Body of pancreas (tissue), 4 donors: ENCODE measurements around the gene BBX. TPM values are rescaled to one million over a fixed set of nuclear protein-coding genes. Genes with fewer than 3 reads are reported as not detected.

Experiments
- ATAC-seq: fragments of 150-250 bp; one replicate; pipeline ENCODE4 v1.9.1; 2016
- DNase-seq, 4 donors: peaks; one replicate each; pipeline ENCODE4 v3.0.0-alpha.2; 2019
- H3K27ac ChIP-seq, 4 donors: fragments of 200-600 bp; sonication (generic); 1 replicate in 3 of 4; 2 replicates in 1 of 4; pipeline versions ENCODE4 v1.5.1 to v1.6.1; 2016 to 2019; ENCODE audit warnings: mild to moderate bottlenecking in 1 of 4, mixed read lengths in 1 of 4, moderate library complexity in 1 of 4
- H3K27me3 ChIP-seq, 2 donors: fragments of 200-600 bp; sonication (generic); one replicate each; pipeline ENCODE4 v1.6.0; 2016; ENCODE audit warnings: mild to moderate bottlenecking in 1 of 2
- H3K36me3 ChIP-seq, 2 donors: fragments of 200-600 bp; sonication (generic); replicated peaks in 1 of 2; 2 replicates each; pipeline ENCODE4 v1.5.1; 2016; ENCODE audit warnings: low read depth in 2 of 2; ENCODE audit not compliant: insufficient read depth in 1 of 2
- H3K4me1 ChIP-seq: fragments of 200-600 bp; sonication (generic); one replicate; pipeline ENCODE4 v1.6.0; 2016
- H3K4me3 ChIP-seq, 2 donors: fragments of 200-600 bp; sonication (generic); 1 replicate in 1 of 2; 2 replicates in 1 of 2; pipeline ENCODE4 v1.5.1; 2016 to 2019
- H3K9me3 ChIP-seq, 3 donors: fragments of 200-600 bp; sonication (generic); 1 replicate in 2 of 3; 2 replicates in 1 of 3; pipeline ENCODE4 v1.5.1; 2016
- CTCF ChIP-seq, 7 experiments: fragments of 450-650 bp in 4 of 7; fragments of 200-600 bp in 3 of 7; sonication (generic) in 3 of 7; IDR thresholded peaks; one replicate each; pipeline ENCODE4 v1.5.1; 2016 to 2019; ENCODE audit warnings: antibody characterized with exemption in 7 of 7
- POLR2A ChIP-seq, 3 donors: fragments of 450-650 bp; IDR thresholded peaks; one replicate each; pipeline ENCODE4 v1.6.1; 2016; ENCODE audit warnings: antibody characterized with exemption in 3 of 3, mild to moderate bottlenecking in 2 of 3
- WGBS, 2 donors: methylation state at CpG; one replicate each; pipeline ENCODE4 v1.1.5; 2017; 5-methylcytosine and 5-hydroxymethylcytosine counted together
- intact Hi-C: fragments of 100-400 bp; cut with DNase I; formaldehyde crosslinking; loops from one replicate; pipeline ENCODE4 v1.15.1; 2023
- total RNA-seq, 2 donors: library from RNA; depleted of rRNA; stranded (reverse); fragments of >200 nt; gene quantifications; one replicate each; pipeline ENCODE4 v1.1.0, GENCODE V29; 2016

The BBX gene
- 10 to 100 TPM; 17.5 to 28.8 TPM for total RNA-seq

- peak within 1 kb of the TSS; percentile 89 to 97 (median 95) for H3K27ac ChIP-seq
- peak in 1 of 7 experiments; percentile 6 for TF ChIP-seq CTCF (IDR thresholded peaks at IDR 0.05)
- peak; percentile 67 to 81 (median 81) for TF ChIP-seq POLR2A (IDR thresholded peaks at IDR 0.05)
- no peaks in the 10 kb centered on the region for H3K9me3 ChIP-seq
- peak within 1 kb of the TSS; percentile 85 to 93 for H3K4me3 ChIP-seq
- peak; percentile 93 for ATAC-seq
- 0% methylated on average over 24 to 25 of the region's 42 CpGs for WGBS, 2 donors
- DNase-seq, result peak; percentile 91 to 96 (median 95)
- H3K27me3 ChIP-seq, result no peaks in the 10 kb centered on the region
- intact Hi-C loops, result no loop called here
- H3K36me3 ChIP-seq, result no peaks in the 10 kb centered on the region
- peaks cover 11% of the 10 kb centered on the region for H3K4me1 ChIP-seq
Observed at GRCh38 chr3:107522510-107523288, at the start of gene BBX. TSS of gene BBX (plus strand) at chr3:107522962. CDS start at chr3:107710461, 187,499 bp downstream.

DNA sequence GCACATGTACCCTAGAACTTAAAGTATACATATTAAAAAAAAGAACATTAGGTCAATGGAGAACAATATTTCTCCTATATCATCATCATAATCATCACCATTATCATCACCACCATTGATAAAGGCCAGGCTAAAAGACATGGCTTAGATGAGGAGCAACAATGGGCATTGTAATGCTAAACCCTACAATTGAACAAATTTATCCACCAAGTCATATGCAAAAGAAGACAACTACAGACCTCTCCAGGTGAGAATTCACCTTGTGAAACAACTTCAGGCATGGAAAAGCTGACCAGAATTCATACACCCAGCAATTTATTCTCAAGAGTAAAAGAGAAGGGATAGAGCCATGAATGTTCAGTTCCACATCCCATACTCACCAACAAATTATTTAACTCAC is 46.3 kb upstream of the BBX start:
- no peak overlapping the region for H3K4me3 ChIP-seq
- no peak for TF ChIP-seq POLR2A (IDR thresholded peaks at IDR 0.05)
- no peak for TF ChIP-seq CTCF (IDR thresholded peaks at IDR 0.05)
- DNase-seq (no peak), ATAC-seq (no peak)
- no peak overlapping the region for H3K27ac ChIP-seq
- H3K27me3 ChIP-seq, result no peaks in the 10 kb centered on the region
- H3K9me3 ChIP-seq, result no peaks in the 10 kb centered on the region
- intact Hi-C loops, result no loop called here
- H3K36me3 ChIP-seq, result no peaks in the 10 kb centered on the region
- no peaks in the 10 kb centered on the region for H3K4me1 ChIP-seq

- Histone ChIP-seq H3K27ac (no peak overlapping the region), H3K36me3 (no peaks in the 10 kb centered on the region), H3K9me3 (no peaks in the 10 kb centered on the region), H3K27me3 (no peaks in the 10 kb centered on the region), H3K4me3 (no peak overlapping the region), H3K4me1 (no peaks in the 10 kb centered on the region)
- DNase-seq (no peak), ATAC-seq (no peak)
- 92 to 96% methylated on average over 2 of the region's 2 CpGs for WGBS, 2 donors
- intact Hi-C loops, result no loop called here
- TF ChIP-seq CTCF (IDR thresholded peaks at IDR 0.05) (no peak), POLR2A (IDR thresholded peaks at IDR 0.05) (no peak)
Observed at GRCh38 chr3:107487490-107487889, 35.3 kb upstream of the BBX start.

DNA sequence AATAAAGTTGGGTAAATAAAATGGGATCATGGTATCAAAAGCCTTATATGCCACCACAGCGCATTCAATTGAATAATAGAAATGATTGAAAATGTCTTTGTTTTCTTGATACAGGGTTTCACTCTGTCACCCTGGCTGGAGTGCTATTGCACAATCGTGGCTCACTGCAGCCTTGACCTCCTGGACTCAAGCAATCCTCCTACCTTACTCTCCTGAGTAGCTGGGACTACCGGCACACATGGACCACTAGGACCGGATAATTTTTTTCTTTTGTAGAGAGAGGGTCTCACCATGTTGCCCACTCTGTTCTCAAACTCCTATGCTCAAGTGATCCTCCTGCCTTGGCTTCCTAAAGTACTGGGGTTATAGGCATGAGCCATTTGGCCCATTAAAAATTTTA is 33.8 kb upstream of the BBX start:
- TF ChIP-seq CTCF (IDR thresholded peaks at IDR 0.05), result no peak
- TF ChIP-seq POLR2A (IDR thresholded peaks at IDR 0.05), result no peak
- DNase-seq (no peak), ATAC-seq (no peak)
- intact Hi-C loops, result no loop called here
- H3K27ac ChIP-seq, result no peak overlapping the region
- no peaks in the 10 kb centered on the region for H3K9me3 ChIP-seq
- H3K27me3 ChIP-seq, result no peaks in the 10 kb centered on the region
- WGBS, 2 donors, result 57 to 70% methylated on average over 4 of the region's 4 CpGs
- no peaks in the 10 kb centered on the region for H3K36me3 ChIP-seq
- no peak overlapping the region for H3K4me3 ChIP-seq
- no peaks in the 10 kb centered on the region for H3K4me1 ChIP-seq

GRCh38 chr3:107493134-107493533 is 29.6 kb upstream of the BBX start:
- 59 to 78% methylated on average over 1 of the region's 1 CpG for WGBS, 2 donors
- ATAC-seq (no peak), DNase-seq (no peak)
- intact Hi-C loops, result no loop called here
- H3K27me3 ChIP-seq, result no peaks in the 10 kb centered on the region
- H3K4me1 ChIP-seq, result no peaks in the 10 kb centered on the region
- H3K27ac ChIP-seq, result no peak overlapping the region
- no peak overlapping the region for H3K4me3 ChIP-seq
- H3K36me3 ChIP-seq, result no peaks in the 10 kb centered on the region
- no peaks in the 10 kb centered on the region for H3K9me3 ChIP-seq
- TF ChIP-seq CTCF (IDR thresholded peaks at IDR 0.05) (no peak), POLR2A (IDR thresholded peaks at IDR 0.05) (no peak)
